ENCODE measurements around the gene SLC30A5. TPM values are rescaled to one million over a fixed set of nuclear protein-coding genes. Genes with fewer than 3 reads are reported as not detected.

SLC30A5 gene
- total and polyA plus RNA-seq, 2 of the 13 experiments (the other 11 are each of a cell fraction or from before 2014, with no cell fraction given): 46.0 to 53.6 TPM

DNA sequence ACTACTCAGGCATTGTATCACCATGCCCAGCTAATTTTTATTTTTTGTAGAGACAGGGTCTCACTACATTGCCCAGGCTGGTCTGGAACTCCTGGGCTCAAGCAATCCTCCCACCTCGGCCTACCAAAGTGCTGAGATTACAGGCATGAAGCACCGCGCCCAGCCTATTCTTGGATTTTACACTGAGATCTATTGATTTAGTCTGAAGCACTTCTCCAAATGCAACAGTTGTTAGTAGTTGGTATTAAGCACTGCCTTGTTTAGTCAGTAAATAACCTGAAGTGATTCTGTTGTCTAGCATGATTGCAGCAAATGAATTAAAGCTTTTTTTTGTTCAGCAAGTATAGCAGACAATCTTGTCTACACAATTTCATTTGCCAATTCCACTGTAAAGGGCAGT is 64.2 kb downstream of the SLC30A5 start:
- no TSS peak for BruUV-seq (replicated peaks)
- H3K27me3 ChIP-seq (ENCODE audit: control insufficient read depth in 1 of 2, insufficient read depth in 2 of 2, low read length in 2 of 2): no peaks in the 10 kb centered on the region; a peak in 1 of 5 replicates
- intact Hi-C loops (cut with micrococcal nuclease; ENCODE audit: unreplicated experiment): no loop called here
- CTCF ChIA-PET (ENCODE audit: low intra/inter-chr PET ratio, low total read pairs): no interaction called here
- H2AFZ ChIP-seq (ENCODE audit: low read length): no peak overlapping the region
- no peak overlapping the region for H3K9ac ChIP-seq (ENCODE audit: insufficient read depth, low read depth, low read length)
- POLR2A ChIA-PET: no interaction called here
- no peak overlapping the region for H3K4me2 ChIP-seq (ENCODE audit: low read depth, low read length)
- no peak overlapping the region for H3K27ac ChIP-seq (ENCODE audit: extremely low read length, insufficient read depth, low read length)
- H3K9me3 ChIP-seq (ENCODE audit: low read length): no peaks in the 10 kb centered on the region
- 55% methylated on average over 3 of the region's 3 CpGs for WGBS (ENCODE audit: low lambda C conversion rate)
- in situ Hi-C loops (cut with HindIII; ENCODE audit: extremely low pct_ligation_motif_present, low pct_unique_long_range_greater_than_20kb): no loop called here
- DNase-seq (ENCODE audit: low spot score) (no peak), FAIRE-seq (no peak), ATAC-seq (no peak)
- no peak overlapping the region for H3K4me3 ChIP-seq (replicated peaks in 1 of 3; ENCODE audit: insufficient read depth in 1 of 3, low read depth in 2 of 3, low read length in 3 of 3)
- H3K4me1 ChIP-seq (ENCODE audit: insufficient read depth, low read length): no peaks in the 10 kb centered on the region
- H4K20me1 ChIP-seq (ENCODE audit: insufficient read depth, low read length): no peaks in the 10 kb centered on the region
- TF ChIP-seq, protein P1, sequence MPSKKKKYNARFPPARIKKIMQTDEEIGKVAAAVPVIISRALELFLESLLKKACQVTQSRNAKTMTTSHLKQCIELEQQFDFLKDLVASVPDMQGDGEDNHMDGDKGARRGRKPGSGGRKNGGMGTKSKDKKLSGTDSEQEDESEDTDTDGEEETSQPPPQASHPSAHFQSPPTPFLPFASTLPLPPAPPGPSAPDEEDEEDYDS (CRISPR knock-in tag; IDR thresholded peaks at IDR 0.05): no peak
- no peaks in the 10 kb centered on the region for H3K79me2 ChIP-seq (ENCODE audit: insufficient read depth, low read length)
- no peaks in the 10 kb centered on the region for H3K36me3 ChIP-seq (replicated peaks in 1 of 2; ENCODE audit: control insufficient read depth in 1 of 2, insufficient read depth in 2 of 2, low read length in 2 of 2)

DNA sequence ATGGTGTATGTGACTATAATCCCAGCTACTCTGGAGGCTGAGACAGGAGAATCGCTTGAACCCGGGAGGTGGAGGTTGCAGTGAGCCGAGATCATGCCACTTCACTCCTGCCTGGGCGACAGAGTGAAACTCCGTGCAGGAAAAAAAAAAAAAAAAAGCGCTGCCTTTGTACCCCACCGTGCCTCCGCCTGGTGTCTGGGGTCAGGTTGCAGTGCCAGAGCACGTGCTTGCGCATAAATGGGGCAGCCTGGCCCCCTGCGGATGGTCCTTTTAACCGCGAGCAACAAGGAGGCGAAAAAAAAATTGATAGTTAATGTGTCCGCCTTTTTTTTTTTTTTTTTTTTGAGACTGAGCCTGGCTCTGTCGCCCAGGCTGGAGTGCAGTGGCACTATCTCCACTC is 66.8 kb downstream of the SLC30A5 start:
- ChIA-PET POLR2A (no interaction called here), CTCF (ENCODE audit: low intra/inter-chr PET ratio, low total read pairs) (no interaction called here)
- no TSS peak for BruUV-seq (replicated peaks)
- Histone ChIP-seq H3K27ac (ENCODE audit: extremely low read length, insufficient read depth, low read length) (no peak overlapping the region), H3K36me3 (replicated peaks in 1 of 2; ENCODE audit: control insufficient read depth in 1 of 2, insufficient read depth in 2 of 2, low read length in 2 of 2) (no peaks in the 10 kb centered on the region), H3K4me2 (ENCODE audit: low read depth, low read length) (no peak overlapping the region), H3K4me1 (ENCODE audit: insufficient read depth, low read length) (no peaks in the 10 kb centered on the region), H3K9me3 (ENCODE audit: low read length) (no peaks in the 10 kb centered on the region), H4K20me1 (ENCODE audit: insufficient read depth, low read length) (no peaks in the 10 kb centered on the region), H3K27me3 (ENCODE audit: control insufficient read depth in 1 of 2, insufficient read depth in 2 of 2, low read length in 2 of 2) (no peaks in the 10 kb centered on the region; a peak in 1 of 5 replicates), H2AFZ (ENCODE audit: low read length) (no peak overlapping the region), H3K79me2 (ENCODE audit: insufficient read depth, low read length) (no peaks in the 10 kb centered on the region), H3K9ac (ENCODE audit: insufficient read depth, low read depth, low read length) (no peak overlapping the region), H3K4me3 (replicated peaks in 1 of 3; ENCODE audit: insufficient read depth in 1 of 3, low read depth in 2 of 3, low read length in 3 of 3) (no peak overlapping the region)
- TF ChIP-seq MTA1 (CRISPR knock-in tag; IDR thresholded peaks at IDR 0.05; ENCODE audit: borderline replicate concordance): no peak
- no peak for TF ChIP-seq ZBTB8A (CRISPR knock-in tag; IDR thresholded peaks at IDR 0.05; ENCODE audit: borderline replicate concordance, low read depth)
- TF ChIP-seq ZNF724P (CRISPR knock-in tag; IDR thresholded peaks at IDR 0.05; ENCODE audit: borderline replicate concordance): no peak
- TF ChIP-seq ZNF101 (CRISPR knock-in tag; IDR thresholded peaks at IDR 0.05; ENCODE audit: borderline replicate concordance, low read depth): no peak
- TF ChIP-seq, protein P2, sequence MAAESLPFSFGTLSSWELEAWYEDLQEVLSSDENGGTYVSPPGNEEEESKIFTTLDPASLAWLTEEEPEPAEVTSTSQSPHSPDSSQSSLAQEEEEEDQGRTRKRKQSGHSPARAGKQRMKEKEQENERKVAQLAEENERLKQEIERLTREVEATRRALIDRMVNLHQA (CRISPR knock-in tag; IDR thresholded peaks at IDR 0.05): no peak
- TF ChIP-seq, protein P3, sequence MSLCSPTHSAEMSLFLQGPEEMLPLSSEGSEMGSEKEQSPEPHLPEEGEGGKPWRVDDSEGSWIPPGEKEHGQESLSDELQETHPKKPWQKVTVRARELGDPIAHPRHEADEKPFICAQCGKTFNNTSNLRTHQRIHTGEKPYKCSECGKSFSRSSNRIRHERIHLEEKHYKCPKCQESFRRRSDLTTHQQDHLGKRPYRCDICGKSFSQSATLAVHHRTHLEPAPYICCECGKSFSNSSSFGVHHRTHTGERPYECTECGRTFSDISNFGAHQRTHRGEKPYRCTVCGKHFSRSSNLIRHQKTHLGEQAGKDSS (CRISPR knock-in tag; IDR thresholded peaks at IDR 0.05; ENCODE audit: borderline replicate concordance, low read depth): no peak
- no peak for TF ChIP-seq CHD2 (IDR thresholded peaks at IDR 0.05; ENCODE audit: low read depth, low read length)
- no peak for TF ChIP-seq MLLT10 (CRISPR knock-in tag; IDR thresholded peaks at IDR 0.05)
- no peak for TF ChIP-seq RFXANK (CRISPR knock-in tag; IDR thresholded peaks at IDR 0.05)
- TF ChIP-seq, protein P4, sequence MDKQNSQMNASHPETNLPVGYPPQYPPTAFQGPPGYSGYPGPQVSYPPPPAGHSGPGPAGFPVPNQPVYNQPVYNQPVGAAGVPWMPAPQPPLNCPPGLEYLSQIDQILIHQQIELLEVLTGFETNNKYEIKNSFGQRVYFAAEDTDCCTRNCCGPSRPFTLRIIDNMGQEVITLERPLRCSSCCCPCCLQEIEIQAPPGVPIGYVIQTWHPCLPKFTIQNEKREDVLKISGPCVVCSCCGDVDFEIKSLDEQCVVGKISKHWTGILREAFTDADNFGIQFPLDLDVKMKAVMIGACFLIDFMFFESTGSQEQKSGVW (CRISPR knock-in tag; IDR thresholded peaks at IDR 0.05; ENCODE audit: borderline replicate concordance): no peak
- no peak for TF ChIP-seq ZNF367 (CRISPR knock-in tag; IDR thresholded peaks at IDR 0.05; ENCODE audit: borderline replicate concordance)
- TF ChIP-seq RAD21 (CRISPR knock-in tag; IDR thresholded peaks at IDR 0.05): no peak
- in situ Hi-C loops (cut with HindIII; ENCODE audit: extremely low pct_ligation_motif_present, low pct_unique_long_range_greater_than_20kb): no loop called here
- DNase-seq (ENCODE audit: low spot score) (no peak), FAIRE-seq (no peak), ATAC-seq (no peak)
- intact Hi-C loops (cut with micrococcal nuclease; ENCODE audit: unreplicated experiment): no loop called here
- 84% methylated on average over 16 of the region's 16 CpGs for WGBS (ENCODE audit: low lambda C conversion rate)
